ENCODE data around the gene ANAPC1. TPM values are rescaled to one million over a fixed set of nuclear protein-coding genes. Genes with fewer than 3 reads are reported as not detected.
"Not testable (repeated sequence)": the region's sequence is repeated elsewhere in the genome, so short reads cannot be mapped to it uniquely, and the experiment has no call there.

The ANAPC1 gene
- total RNA-seq, 2 experiments from 2014 or later: 34.0 to 39.5 TPM

- DNase-seq (no peak), ATAC-seq (ENCODE audit: poor library complexity) (no peak)
- no peak overlapping the region for H3K27ac Mint-ChIP-seq
- no peak for TF ChIP-seq CTCF (IDR thresholded peaks at IDR 0.05)
- Histone ChIP-seq H3K4me1 (ENCODE audit: insufficient read depth, low read length) (no peaks in the 10 kb centered on the region), H3K36me3 (ENCODE audit: insufficient read depth, low read length) (no peaks in the 10 kb centered on the region), H3K27me3 (ENCODE audit: control insufficient read depth in 1 of 2, insufficient read depth in 2 of 2, low read length in 2 of 2) (no peaks in the 10 kb centered on the region), H3K4me3 (ENCODE audit: low read length) (no peak overlapping the region), H3K27ac (ENCODE audit: low read depth in 1 of 2, low read length in 2 of 2) (no peak overlapping the region), H3K9me3 (ENCODE audit: control insufficient read depth in 1 of 2, insufficient read depth in 1 of 2, low read length in 2 of 2) (no peaks in the 10 kb centered on the region)
- POLR2A ChIA-PET: no interaction called here
- no peak overlapping the region for H3K4me3 Mint-ChIP-seq
- CTCF ChIA-PET: no interaction called here
- no peaks in the 10 kb centered on the region for H3K36me3 Mint-ChIP-seq (ENCODE audit: low read depth)
- no peaks in the 10 kb centered on the region for H3K27me3 Mint-ChIP-seq
- intact Hi-C loops (cut with DNase I, micrococcal nuclease): no loop called here
- H3K9me3 Mint-ChIP-seq: no peaks in the 10 kb centered on the region
- H3K4me1 Mint-ChIP-seq (ENCODE audit: low read depth): no peaks in the 10 kb centered on the region
Observed at GRCh38 chr2:111918383-111918806, 34.4 kb upstream of the ANAPC1 start.

- H3K4me1 ChIP-seq (ENCODE audit: insufficient read depth, low read length): no peaks in the 10 kb centered on the region
- Mint-ChIP-seq H3K27ac (no peak overlapping the region), H3K4me1 (ENCODE audit: low read depth) (no peaks in the 10 kb centered on the region), H3K27me3 (no peaks in the 10 kb centered on the region), H3K36me3 (ENCODE audit: low read depth) (no peaks in the 10 kb centered on the region), H3K9me3 (no peaks in the 10 kb centered on the region), H3K4me3 (no peak overlapping the region)
- DNase-seq (no peak), ATAC-seq (ENCODE audit: poor library complexity) (no peak)
- ChIA-PET CTCF (no interaction called here), POLR2A (no interaction called here)
- H3K27me3 ChIP-seq (ENCODE audit: control insufficient read depth in 1 of 2, insufficient read depth in 2 of 2, low read length in 2 of 2): no peaks in the 10 kb centered on the region
- TF ChIP-seq CTCF (IDR thresholded peaks at IDR 0.05): no peak
- intact Hi-C loops (cut with DNase I, micrococcal nuclease): no loop called here
- no peaks in the 10 kb centered on the region for H3K9me3 ChIP-seq (ENCODE audit: control insufficient read depth in 1 of 2, insufficient read depth in 1 of 2, low read length in 2 of 2)
- H3K4me3 ChIP-seq (ENCODE audit: low read length): no peak overlapping the region
- H3K27ac ChIP-seq (ENCODE audit: low read depth in 1 of 2, low read length in 2 of 2): no peak overlapping the region
- H3K36me3 ChIP-seq (ENCODE audit: insufficient read depth, low read length): no peaks in the 10 kb centered on the region
Observed at GRCh38 chr2:111917106-111917505, 33.1 kb upstream of the ANAPC1 start.

GRCh38 chr2:111912547-111912946 is 28.6 kb upstream of the ANAPC1 start:
- no peak overlapping the region for H3K27ac Mint-ChIP-seq
- H3K9me3 ChIP-seq (ENCODE audit: control insufficient read depth in 1 of 2, insufficient read depth in 1 of 2, low read length in 2 of 2): no peaks in the 10 kb centered on the region
- H3K27ac ChIP-seq (ENCODE audit: low read depth in 1 of 2, low read length in 2 of 2): no peak overlapping the region
- no peaks in the 10 kb centered on the region for H3K9me3 Mint-ChIP-seq
- intact Hi-C loops (cut with DNase I, micrococcal nuclease): no loop called here
- ATAC-seq (ENCODE audit: poor library complexity): no peak
- no peak for DNase-seq
- H3K4me3 Mint-ChIP-seq: no peak overlapping the region
- no peaks in the 10 kb centered on the region for H3K36me3 ChIP-seq (ENCODE audit: insufficient read depth, low read length)
- no peaks in the 10 kb centered on the region for H3K36me3 Mint-ChIP-seq (ENCODE audit: low read depth)
- H3K4me1 Mint-ChIP-seq (ENCODE audit: low read depth): no peaks in the 10 kb centered on the region
- POLR2A ChIA-PET: no interaction called here
- no peaks in the 10 kb centered on the region for H3K27me3 Mint-ChIP-seq
- H3K4me3 ChIP-seq (ENCODE audit: low read length): no peak overlapping the region
- H3K27me3 ChIP-seq (ENCODE audit: control insufficient read depth in 1 of 2, insufficient read depth in 2 of 2, low read length in 2 of 2): no peaks in the 10 kb centered on the region
- CTCF ChIA-PET: no interaction called here
- H3K4me1 ChIP-seq (ENCODE audit: insufficient read depth, low read length): no peaks in the 10 kb centered on the region
- no peak for TF ChIP-seq CTCF (IDR thresholded peaks at IDR 0.05)

- H3K27ac ChIP-seq (ENCODE audit: low read depth in 1 of 2, low read length in 2 of 2); H3K4me3 Mint-ChIP-seq; H3K9me3 ChIP-seq (ENCODE audit: control insufficient read depth in 1 of 2, insufficient read depth in 1 of 2, low read length in 2 of 2); H3K36me3 ChIP-seq (ENCODE audit: insufficient read depth, low read length); ATAC-seq (ENCODE audit: poor library complexity); H3K27me3 Mint-ChIP-seq; H3K27ac Mint-ChIP-seq; H3K36me3 Mint-ChIP-seq (ENCODE audit: low read depth); H3K4me1 ChIP-seq (ENCODE audit: insufficient read depth, low read length); POLR2A ChIA-PET; H3K27me3 ChIP-seq (ENCODE audit: control insufficient read depth in 1 of 2, insufficient read depth in 2 of 2, low read length in 2 of 2); intact Hi-C loops (cut with DNase I, micrococcal nuclease); H3K4me1 Mint-ChIP-seq (ENCODE audit: low read depth); H3K4me3 ChIP-seq (ENCODE audit: low read length); DNase-seq; H3K9me3 Mint-ChIP-seq: not testable (repeated sequence)
- CTCF ChIA-PET: interaction anchor here (1.2 kb wide), 1 partner anchor 24 kb away, joined by 3 read pairs; no protein-coding TSS in a partner anchor
Observed at GRCh38 chr2:111911295-111911977, 27.4 kb upstream of the ANAPC1 start.

Measured in CD4-positive, alpha-beta T cell (primary cell).